K562 (cell line): ENCODE data around the gene CD4. TPM values are rescaled to one million over a fixed set of nuclear protein-coding genes. Genes with fewer than 3 reads are reported as not detected.

Experiments
- ATAC-seq: fragments of 200-7000 bp; cut with Tn5 transposase; 3 replicates; pipeline ENCODE4 v1.9.1; 2020; ENCODE audit warnings: moderate library complexity
- BruUV-seq: library from RNA; stranded (reverse); fragments of 400-500 nt; replicated peaks from 2 replicates; lab custom pipeline; 2021; lab: Mats Ljungman, UMichigan
- CTCF ChIA-PET: fragments of 300-600 bp; formaldehyde crosslinking; extraction: SDS; loops from one replicate; lab custom pipeline; 2021; ENCODE audit warnings: low intra/inter-chr PET ratio; lab: Yijun Ruan, JAX
- POLR2A ChIA-PET: fragments of 300-600, 350-650 bp; sonication (Branson Sonifier 250); formaldehyde crosslinking; extraction: SDS; loops from one replicate; lab custom pipeline; 2021; ENCODE audit warnings: antibody characterized with exemption, inconsistent platforms; lab: Yijun Ruan, JAX
- DNase-seq, 4 experiments: peaks; one replicate each; pipeline versions ENCODE4 v3.0.0 to v3.0.0-alpha.2; 2011 to 2018; ENCODE audit warnings: low spot score in 3 of 4, mixed read lengths in 3 of 4; ENCODE audit errors: extremely low read depth in 1 of 4
- FAIRE-seq: peaks from 2 replicates; lab custom pipeline; 2011; peaks lifted over from hg19 to GRCh38; lab: Jason Lieb, UNC
- H2AFZ ChIP-seq: 2 replicates; pipeline ENCODE4 v1.6.0; 2011; ENCODE audit warnings: low read depth, low read length, control low read depth, inconsistent platforms
- H3K27ac ChIP-seq: fragments of 200-600 bp; 3 replicates; pipeline ENCODE4 v1.8.0; 2011; ENCODE audit warnings: low read depth, mild to moderate bottlenecking, control low read depth, inconsistent platforms, low read length, moderate library complexity, mixed read lengths; ENCODE audit errors: extremely low read depth
- H3K27me3 ChIP-seq, 2 experiments: fragments of 300-600 bp in 1 of 2; 2 replicates in 1 of 2; 3 replicates in 1 of 2; pipeline versions ENCODE4 v1.6.0 to v1.8.0; 2011; ENCODE audit warnings: inconsistent platforms in 2 of 2, low read length in 2 of 2, mild to moderate bottlenecking in 1 of 2, mixed read lengths in 1 of 2, moderate library complexity in 1 of 2; ENCODE audit not compliant: control insufficient read depth in 2 of 2, insufficient read depth in 2 of 2
- H3K36me3 ChIP-seq: fragments of 300-600 bp; 3 replicates; pipeline ENCODE4 v1.8.0; 2011; ENCODE audit warnings: mild to moderate bottlenecking, low read length, inconsistent platforms; ENCODE audit not compliant: control insufficient read depth, insufficient read depth
- H3K4me1 ChIP-seq, 2 experiments: fragments of 200-600 bp in 1 of 2; replicated peaks in 1 of 2; 2 replicates in 1 of 2; 3 replicates in 1 of 2; pipeline versions ENCODE4 v1.5.1 to v1.8.0; 2011; ENCODE audit warnings: inconsistent platforms in 2 of 2, low read length in 2 of 2, mild to moderate bottlenecking in 1 of 2, mixed read lengths in 1 of 2, moderate library complexity in 1 of 2; ENCODE audit not compliant: control insufficient read depth in 2 of 2, insufficient read depth in 2 of 2
- H3K4me2 ChIP-seq: 2 replicates; pipeline ENCODE4 v1.6.1; 2011; ENCODE audit warnings: low read length, control low read depth, inconsistent platforms, mixed read lengths; ENCODE audit not compliant: insufficient read depth
- H3K4me3 ChIP-seq: fragments of 200-600 bp; sonication (generic), shearing (Covaris generic); 2 replicates; pipeline ENCODE4 v1.5.1; 2016; ENCODE audit warnings: control low read depth, inconsistent platforms
- H3K79me2 ChIP-seq: fragments of 200-600 bp; 3 replicates; pipeline ENCODE4 v1.8.0; 2011; ENCODE audit warnings: low read length, inconsistent platforms; ENCODE audit not compliant: control insufficient read depth, insufficient read depth
- H3K9ac ChIP-seq, 2 experiments: 2 replicates each; pipeline versions ENCODE4 v1.6.0 to v1.6.1; 2011; ENCODE audit warnings: low read depth in 2 of 2, low read length in 2 of 2, control low read depth in 1 of 2, inconsistent platforms in 1 of 2, mild to moderate bottlenecking in 1 of 2, mixed read lengths in 1 of 2; ENCODE audit not compliant: insufficient read depth in 1 of 2
- H3K9me1 ChIP-seq: one replicate; pipeline ENCODE4 v1.6.0; 2011; ENCODE audit warnings: inconsistent platforms, mild to moderate bottlenecking, low read length, moderate library complexity; ENCODE audit not compliant: control insufficient read depth, insufficient read depth
- H3K9me3 ChIP-seq: replicated peaks from 2 replicates; pipeline ENCODE4 v1.5.1; 2011; ENCODE audit warnings: low read depth, low read length, inconsistent platforms; ENCODE audit not compliant: control insufficient read depth, insufficient read depth
- H4K20me1 ChIP-seq: replicated peaks from 2 replicates; pipeline ENCODE4 v1.6.1; 2011; ENCODE audit warnings: low read length, inconsistent platforms, mixed read lengths; ENCODE audit not compliant: control insufficient read depth, insufficient read depth
- E2F4 ChIP-seq: sonication (generic); formaldehyde crosslinking; IDR thresholded peaks from 2 replicates; pipeline ENCODE4 v1.8.0; 2022; ENCODE audit warnings: mild to moderate bottlenecking, low read depth, missing genetic modification reagents
- HNRNPL ChIP-seq: fragments of 200-400 bp; formaldehyde crosslinking; IDR thresholded peaks from 2 replicates; pipeline ENCODE4 v1.6.1; 2017; ENCODE audit warnings: low read depth, mild to moderate bottlenecking, low read length
- SP1 ChIP-seq: sonication (generic); formaldehyde crosslinking; IDR thresholded peaks from 2 replicates; pipeline ENCODE4 v1.8.1; 2022; ENCODE audit warnings: mild to moderate bottlenecking, missing genetic modification reagents
- UBTF ChIP-seq, 2 experiments: IDR thresholded peaks; 2 replicates each; pipeline ENCODE4 v1.6.1; 2012; ENCODE audit warnings: improper control_type of control experiment in 2 of 2, low read depth in 2 of 2, low read length in 2 of 2, borderline replicate concordance in 1 of 2
- WGBS: fragments of 100-300 bp; shearing (Covaris generic); methylation state at CpG from one replicate; pipeline ENCODE4 v1.1.6; 2016; ENCODE audit warnings: low coverage, mixed read lengths; ENCODE audit not compliant: insufficient coverage; ENCODE audit errors: missing lambda C conversion rate; 5-methylcytosine and 5-hydroxymethylcytosine counted together
- in situ Hi-C: fragments of 300-500 bp; cut with MboI; formaldehyde crosslinking; loops from 4 replicates; pipeline ENCODE4 v1.15.0; 2018; ENCODE audit warnings: inconsistent platforms, mixed read lengths
- intact Hi-C: fragments of 100-400 bp; cut with micrococcal nuclease; formaldehyde crosslinking; loops from 2 replicates; pipeline ENCODE4 v1.14.2; 2022
- polyA plus RNA-seq, 8 experiments: library from polyadenylated mRNA; depleted of rRNA in 4 of 8; stranded (reverse) in 5 of 8; unstranded in 3 of 8; fragments of >200 nt; fragmentation: Nextera tagmentation in 2 of 8; fragmentation: Illumina TruSeq in 1 of 8; extraction: Ambion mirVana in 2 of 8; extraction: Trizol in 1 of 8; gene quantifications; 2 replicates each; pipeline versions ENCODE4 v1.2.1 to v1.2.3, GENCODE V29; 2011 to 2014; ENCODE audit warnings: inconsistent platforms in 1 of 8, missing spikeins in 1 of 8
- total RNA-seq, 7 experiments: library from RNA; depleted of rRNA in 6 of 7; stranded (reverse); fragments of >200 nt in 6 of 7; fragmentation: Illumina TruSeq in 2 of 7; extraction: Trizol in 2 of 7; gene quantifications; 2 replicates each; pipeline versions ENCODE4 v1.2.1 to v1.2.3, GENCODE V29; 2011 to 2021; ENCODE audit warnings: low replicate concordance in 1 of 7

Gene CD4
- total and polyA plus RNA-seq, 9 of the 15 experiments (the other 6 are each of a cell fraction or from before 2014, with no cell fraction given), result 0.06 to 0.27 (median 0.09) TPM; not detected in 5

GRCh38 chr12:6767353-6768319 lies 21.7 kb upstream of the CD4 start (continued):
- no peak for TF ChIP-seq E2F4 (CRISPR knock-in tag)
- TF ChIP-seq, all 486 proteins: peak for 16

GRCh38 chr12:6768437-6768914 lies 20.9 kb upstream of the CD4 start:
- H3K27me3 ChIP-seq, result no peaks in the 10 kb centered on the region; a peak in 1 of 5 replicates
- no peaks in the 10 kb centered on the region for H3K9me1 ChIP-seq
- POLR2A ChIA-PET, result interaction anchor here (0.6 to 3.2 kb wide), 5 partner anchors 10 to 160 kb away, joined by 3 to 17 read pairs (median 3); partner anchors contain the start of genes COPS7A and MLF2
- no peak overlapping the region for H2AFZ ChIP-seq
- FAIRE-seq (no peak), ATAC-seq (no peak), DNase-seq (no peak)
- H3K79me2 ChIP-seq, result peaks cover 27% of the 10 kb centered on the region
- in situ Hi-C loops (no loop called here), intact Hi-C loops (loop anchor here (1.0 kb wide), 1 partner anchor 15 kb away; the partner anchor contains the start of gene MLF2)
- peak overlapping the region; percentile 98 for H3K4me2 ChIP-seq
- H3K9ac ChIP-seq, result peak overlapping the region; percentile 91 to 94; a peak in 3 of 4 replicates
- H3K27ac ChIP-seq, result peak overlapping the region; percentile 89; the same call in 2 of the 3 replicates
- BruUV-seq, result no TSS peak
- peak overlapping the region; percentile 80 for H3K4me3 ChIP-seq
- CTCF ChIA-PET, result no interaction called here
- no peaks in the 10 kb centered on the region for H3K9me3 ChIP-seq
- peaks cover 23 to 46% of the 10 kb centered on the region in 2 experiments; a peak in 4 of 5 replicates for H3K4me1 ChIP-seq
- H4K20me1 ChIP-seq, result no peaks in the 10 kb centered on the region
- TF ChIP-seq SP1 (CRISPR knock-in tag) (0 out of 2 replicates have a peak, but pooled peaks have one; percentile 11), UBTF (IDR thresholded peaks at IDR 0.05; ENCODE audit: borderline replicate concordance in 1 of 2, low read depth in 2 of 2, low read length in 2 of 2) (no peak), HNRNPL (no peak)
- H3K36me3 ChIP-seq, result peaks cover 32% of the 10 kb centered on the region; the same call in 2 of the 3 replicates
- WGBS, result 8% methylated on average over 4 of the region's 6 CpGs
